GM18951 (cell line): ENCODE results near the gene HSPB1.
A peak's percentile ranks its signal among the peaks of the same experiment; 100 is the strongest.

Source experiments
- POLR2A ChIP-seq: IDR thresholded peaks from 4 replicates; pipeline ENCODE4 v1.6.1; 2011; ENCODE audit warnings: mild to moderate bottlenecking; ENCODE audit not compliant: insufficient read length, insufficient read depth; ENCODE audit errors: extremely low read depth
- in situ Hi-C: fragments of 300-500 bp; cut with MboI; formaldehyde crosslinking; loops from one replicate; pipeline ENCODE4 v1.12.0; 2022; ENCODE audit warnings: low sequenced_read_pairs, mixed read lengths, inconsistent platforms; ENCODE audit not compliant: unreplicated experiment

HSPB1 gene

GRCh38 chr7:76302347-76303201, at the start of gene HSPB1:
Gene HSPB1 (plus strand): TSS chr7:76302673. CDS start chr7:76302713, 40 bp downstream.
- TF ChIP-seq POLR2A = peak; percentile 71
- in situ Hi-C loops = no loop called here

- in situ Hi-C loops = no loop called here
These were observed 47.7 kb upstream of the HSPB1 start for GRCh38 chr7:76254781-76255180.

GRCh38 chr7:76257973-76258372, 44.5 kb upstream of the HSPB1 start:
- TF ChIP-seq POLR2A = no peak
- in situ Hi-C loops = no loop called here

More at GRCh38 chr7:76254781-76255180, 47.7 kb upstream of the HSPB1 start:
- TF ChIP-seq POLR2A = no peak

- TF ChIP-seq POLR2A = no peak
- in situ Hi-C loops = no loop called here
These were observed 43.1 kb upstream of the HSPB1 start for GRCh38 chr7:76259124-76260093.

GRCh38 chr7:76260171-76260703, 42.2 kb upstream of the HSPB1 start:
- in situ Hi-C loops = no loop called here
- no peak for TF ChIP-seq POLR2A

GRCh38 chr7:76261329-76261728, 41.1 kb upstream of the HSPB1 start:
- TF ChIP-seq POLR2A = no peak
- in situ Hi-C loops = no loop called here

GRCh38 chr7:76261931-76262330, 40.5 kb upstream of the HSPB1 start:
- TF ChIP-seq POLR2A = no peak
- in situ Hi-C loops = no loop called here

GRCh38 chr7:76262683-76263402, 39.6 kb upstream of the HSPB1 start:
- TF ChIP-seq POLR2A = no peak
- in situ Hi-C loops = no loop called here

GRCh38 chr7:76265299-76265698, 37.2 kb upstream of the HSPB1 start:
- TF ChIP-seq POLR2A = no peak
- in situ Hi-C loops = no loop called here

GRCh38 chr7:76267107-76267893, 35.2 kb upstream of the HSPB1 start:
- TF ChIP-seq POLR2A = no peak
- in situ Hi-C loops = no loop called here

- in situ Hi-C loops = no loop called here
- no peak for TF ChIP-seq POLR2A
These were observed 34.6 kb upstream of the HSPB1 start for GRCh38 chr7:76267894-76268183.

- no peak for TF ChIP-seq POLR2A
- in situ Hi-C loops = no loop called here
These were observed 34.1 kb upstream of the HSPB1 start for GRCh38 chr7:76268376-76268775.
